8988T (cell line): ENCODE measurements around the gene NTRK2.
A peak's percentile ranks its signal among the peaks of the same experiment; 100 is the strongest.

Experiments
- DNase-seq: peaks from one replicate; pipeline ENCODE4 v3.0.0; 2011

Gene NTRK2

DNA sequence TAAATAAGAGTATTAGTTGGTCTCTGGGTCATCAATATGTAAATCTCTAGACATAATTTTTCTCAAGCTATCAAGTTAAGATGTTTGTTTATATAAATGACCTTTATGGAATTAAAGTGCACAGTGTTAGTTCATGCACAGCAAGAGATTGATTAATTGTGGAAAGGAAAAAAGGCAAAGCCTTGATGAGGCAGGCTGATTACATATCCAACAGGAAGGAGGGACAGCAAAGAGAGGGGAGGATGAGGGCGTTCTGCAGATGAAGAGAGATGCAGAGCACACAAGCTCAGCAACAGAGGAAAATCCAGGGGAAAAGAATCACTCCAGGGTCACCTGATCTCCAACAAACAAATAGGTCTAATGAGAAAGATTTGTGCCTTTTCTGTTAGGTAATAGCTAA, 16.5 kb downstream of the NTRK2 start:
- no peak for DNase-seq

DNA sequence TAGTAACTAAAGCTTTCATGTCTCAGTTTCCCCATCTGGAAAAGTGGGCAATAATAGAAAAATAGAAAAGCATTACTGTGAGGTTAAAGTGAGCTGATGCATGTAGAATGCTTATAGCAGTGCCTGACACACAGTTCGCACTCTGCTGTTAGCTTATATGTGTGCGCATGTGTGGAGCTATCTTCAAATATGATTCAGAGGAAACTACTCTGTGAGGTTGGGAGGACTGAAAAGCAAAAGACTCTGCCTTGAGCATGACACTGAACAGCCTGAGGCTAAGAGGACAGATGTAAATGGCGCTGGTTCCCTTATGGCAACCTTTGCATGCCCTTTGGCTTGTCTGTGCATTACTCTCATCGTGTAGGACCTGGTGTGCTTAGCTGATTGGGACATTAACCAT, 19.4 kb downstream of the NTRK2 start:
- DNase-seq = no peak

DNA sequence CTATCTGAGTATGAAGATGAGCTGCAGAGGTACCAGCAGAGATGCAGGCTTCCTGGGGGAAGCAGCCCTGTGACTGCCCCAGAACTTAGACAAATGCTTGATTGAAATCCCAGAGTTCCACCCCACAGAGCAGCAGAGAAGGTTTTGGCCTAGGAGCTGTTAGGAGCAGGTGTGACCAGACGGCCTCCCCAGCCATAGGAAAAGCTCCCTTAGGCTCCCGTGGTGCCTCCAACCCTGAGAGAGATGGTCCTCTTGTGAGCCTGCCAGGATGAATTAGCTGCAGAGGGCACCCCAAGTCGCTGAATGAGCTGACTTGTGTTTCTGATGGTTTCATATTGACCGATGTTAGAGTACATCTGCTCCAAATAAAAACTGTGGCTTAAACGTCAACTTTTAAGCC, 22.1 kb downstream of the NTRK2 start:
- no peak for DNase-seq

DNA sequence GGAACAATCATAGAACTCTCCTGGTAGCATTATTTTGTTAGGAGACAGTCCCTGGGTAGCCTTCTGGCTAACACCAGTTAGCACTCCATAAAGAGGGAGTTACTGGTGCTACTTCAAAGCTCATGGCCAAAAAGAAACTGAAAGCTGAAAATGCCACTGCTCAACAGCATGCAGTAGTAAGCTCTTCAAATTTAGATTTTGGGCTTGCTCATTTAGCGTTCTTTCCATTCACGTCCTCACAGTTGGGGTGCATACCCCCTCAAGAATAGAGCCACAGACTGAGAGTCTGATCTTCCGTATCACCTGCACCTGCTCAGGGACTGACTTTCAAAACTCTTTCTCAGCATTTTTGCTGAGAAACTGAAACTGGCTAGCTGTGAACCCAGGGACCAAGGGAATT, 24.7 kb downstream of the NTRK2 start:
- no peak for DNase-seq

DNA sequence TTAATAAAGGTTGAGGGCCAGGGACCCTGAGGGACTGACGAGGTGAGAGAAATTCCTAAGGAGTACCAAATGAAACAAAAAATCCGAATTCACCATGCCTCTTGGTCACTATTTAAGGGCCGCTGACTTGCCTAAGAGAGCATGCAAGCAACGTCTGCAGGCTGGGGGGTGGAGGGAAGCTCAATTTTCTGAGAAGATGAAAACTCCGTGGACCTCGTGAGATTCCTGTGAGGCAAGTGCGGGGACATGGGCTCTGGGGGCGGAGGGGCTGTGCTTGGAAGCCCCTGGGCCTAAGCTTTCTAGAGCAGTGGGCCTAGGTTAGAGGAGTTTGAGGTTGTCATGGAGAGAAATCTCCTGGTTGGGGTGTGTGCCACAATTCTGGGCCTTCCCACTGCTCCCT, 27.5 kb downstream of the NTRK2 start:
- no peak for DNase-seq

DNA sequence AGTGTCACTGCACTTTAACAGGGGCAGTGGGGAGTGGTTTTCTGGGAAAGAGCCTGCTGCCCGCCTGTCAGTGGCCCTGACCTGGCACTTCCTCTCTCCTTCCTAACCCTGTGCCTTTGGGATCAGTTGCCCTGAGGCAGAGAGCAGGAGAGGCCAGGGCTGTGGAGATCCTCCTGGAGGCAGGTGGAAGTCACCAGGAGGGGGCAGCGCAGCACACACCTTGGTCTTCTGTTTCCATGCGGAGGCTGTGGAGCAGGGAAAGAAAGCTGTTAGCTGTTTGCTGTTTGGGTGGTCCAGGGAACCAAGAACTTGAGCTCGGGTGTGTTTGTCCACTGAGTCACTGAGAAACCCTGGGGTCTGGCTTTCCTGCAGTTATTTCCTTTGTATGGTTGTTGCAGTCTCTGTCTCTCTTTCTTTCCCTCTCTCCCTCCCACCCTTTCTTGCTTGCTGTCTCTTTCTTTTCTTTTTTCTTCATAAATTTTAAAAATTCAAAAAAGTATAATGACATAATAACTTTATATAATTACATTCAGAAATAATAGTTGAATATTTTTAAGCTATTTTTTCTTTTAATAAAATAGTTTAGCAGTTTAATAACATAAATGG, 28.1 kb downstream of the NTRK2 start:
- DNase-seq = peak; percentile 17

DNA sequence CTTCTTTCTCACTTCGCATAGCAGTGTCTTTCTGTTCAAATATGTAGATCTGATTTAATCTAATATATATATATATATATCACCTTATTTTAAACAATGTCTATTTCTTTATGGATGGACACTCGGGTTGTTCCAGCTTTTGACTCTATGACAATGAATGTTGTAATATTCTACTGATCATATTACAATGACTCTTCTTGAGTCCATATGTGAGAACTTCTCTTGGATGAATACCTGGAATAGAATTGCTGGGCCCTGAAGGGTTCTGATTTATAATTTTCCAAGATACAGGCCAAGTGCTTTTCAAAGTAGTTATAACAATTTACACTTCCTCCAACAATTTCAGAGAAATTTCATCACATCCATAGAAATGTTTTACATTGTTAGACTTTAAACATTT, 28.8 kb downstream of the NTRK2 start:
- DNase-seq = no peak

DNA sequence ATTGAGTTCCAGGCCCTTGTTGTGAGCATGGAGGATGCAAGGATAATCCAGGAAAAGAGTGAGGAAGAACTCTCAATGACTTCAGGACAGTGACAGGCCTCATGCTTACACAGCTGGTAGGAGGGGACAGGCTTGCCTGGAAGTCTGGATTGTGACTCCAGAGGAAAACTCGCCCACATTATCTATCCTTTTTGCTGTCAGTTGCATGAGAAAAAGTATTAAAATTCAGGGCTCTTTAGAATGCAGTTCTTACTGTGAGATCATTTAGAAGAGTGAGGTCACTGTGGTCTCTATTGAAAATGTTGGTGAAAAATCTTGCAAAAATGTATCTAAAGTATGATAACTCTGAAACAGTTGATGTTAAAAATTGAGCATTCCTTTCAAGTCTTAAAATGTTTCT, 30.5 kb downstream of the NTRK2 start:
- no peak for DNase-seq

DNA sequence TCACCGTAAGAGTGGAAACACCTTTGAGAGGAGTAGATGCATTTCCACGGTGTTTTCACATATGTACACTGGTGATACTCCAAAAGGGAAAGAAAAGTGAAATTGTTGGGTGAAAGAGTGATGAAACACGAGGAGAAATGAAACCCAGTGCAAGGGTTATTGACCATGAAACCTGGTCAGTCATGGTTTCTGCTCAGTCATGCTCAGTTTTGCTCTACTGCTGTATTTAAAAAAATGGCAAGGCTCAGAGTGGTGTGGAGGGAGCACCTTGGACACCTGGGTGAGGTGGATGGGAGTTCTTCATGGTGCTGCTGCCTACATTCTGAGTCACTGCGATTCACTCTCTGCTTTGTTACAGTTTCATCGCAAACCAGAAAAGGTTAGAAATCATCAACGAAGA, 32.3 kb downstream of the NTRK2 start:
- DNase-seq = no peak

DNA sequence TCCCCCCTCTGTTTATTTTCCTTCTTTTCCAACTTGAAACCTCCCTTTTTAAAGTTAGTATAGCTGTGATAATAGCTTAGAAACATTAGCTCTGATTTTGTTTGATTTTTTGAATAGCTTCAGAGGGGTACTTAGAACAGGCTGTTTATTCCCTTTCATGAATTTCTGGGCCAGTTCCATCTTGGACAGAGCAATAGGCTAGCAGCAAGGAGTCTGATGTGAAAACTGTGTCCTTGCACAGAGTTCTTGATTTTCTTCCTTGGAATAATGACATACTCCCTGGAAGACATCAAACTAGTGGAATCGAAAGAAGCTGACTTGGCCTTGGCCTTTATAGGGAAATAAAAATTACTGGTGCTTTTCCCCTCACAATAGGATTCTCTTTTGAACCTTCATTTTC, 32.9 kb downstream of the NTRK2 start:
- no peak for DNase-seq

DNA sequence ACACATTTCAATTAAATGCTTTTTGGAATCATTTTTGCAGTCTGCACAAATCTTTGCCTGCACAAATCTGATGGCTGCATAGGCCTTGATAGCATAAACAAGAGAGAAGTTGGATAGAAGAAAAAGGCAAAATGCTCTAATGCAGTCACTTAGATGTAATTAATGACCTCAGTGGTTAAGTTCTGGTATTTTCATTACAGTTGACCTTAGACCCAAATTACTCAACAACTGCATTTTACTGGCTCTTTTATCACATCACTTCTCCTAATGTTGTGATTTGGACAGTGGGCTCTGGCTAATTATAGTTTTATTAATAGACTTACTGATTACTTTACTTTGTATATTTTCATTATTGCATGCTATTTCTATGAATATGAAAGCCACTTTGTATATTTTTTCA, 34.3 kb downstream of the NTRK2 start:
- no peak for DNase-seq

DNA sequence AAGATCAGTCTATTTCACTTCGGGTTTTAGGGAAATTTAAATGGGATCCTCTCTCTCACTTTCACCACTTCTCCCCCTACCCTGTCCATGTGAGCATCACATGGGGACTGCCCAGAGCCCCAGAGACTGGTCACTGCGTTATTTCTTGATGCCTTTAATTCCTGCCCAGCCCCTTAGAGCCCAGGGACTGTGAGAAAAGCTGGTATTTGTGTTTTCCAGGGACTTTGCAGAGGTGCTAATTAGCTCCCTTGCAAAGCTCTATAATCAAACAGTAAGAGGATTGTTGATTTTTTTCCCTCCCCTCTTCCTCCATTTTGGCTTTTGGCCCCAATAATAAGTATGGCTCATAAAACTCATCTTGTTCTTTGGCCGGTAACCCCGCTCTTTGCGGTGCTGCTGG, 35.6 kb downstream of the NTRK2 start:
- no peak for DNase-seq

DNA sequence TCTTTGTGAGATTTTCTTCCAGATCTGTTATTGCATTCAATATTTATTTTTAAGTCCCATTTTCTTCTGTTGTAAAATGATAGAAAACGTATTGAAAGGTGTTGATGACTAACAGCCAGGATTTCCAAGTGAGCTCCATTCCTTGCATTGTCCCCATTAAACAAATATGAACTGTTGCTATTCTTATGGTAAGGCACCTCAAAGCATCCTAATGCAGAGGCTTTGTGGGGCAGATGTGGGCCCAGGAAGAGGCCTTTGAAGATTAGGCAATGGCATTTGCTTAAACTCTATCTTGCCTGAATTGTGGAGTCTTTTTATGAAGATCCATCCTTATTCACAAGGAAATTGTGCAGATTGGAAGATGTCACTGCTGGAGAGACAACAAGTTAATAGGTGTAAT, 38.9 kb downstream of the NTRK2 start:
- DNase-seq = no peak

DNA sequence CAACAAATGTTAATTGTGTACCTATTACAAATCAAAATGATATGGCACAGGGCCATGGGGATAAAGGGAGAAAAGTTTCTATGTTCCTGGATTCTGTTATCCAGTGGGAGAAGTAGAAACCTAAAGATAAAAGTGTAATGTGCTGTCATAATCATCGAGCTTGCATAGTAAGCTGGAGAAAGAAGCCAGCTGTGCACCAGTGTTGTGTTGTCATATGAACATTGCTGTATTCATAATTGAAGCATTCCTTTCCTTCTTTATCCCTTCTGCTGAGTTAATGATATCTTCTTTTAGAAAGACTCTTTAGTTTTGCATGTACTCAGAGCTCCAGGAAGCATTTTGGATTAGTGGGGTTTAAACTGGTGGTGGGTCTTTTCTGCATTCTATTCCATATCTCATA, 39.5 kb downstream of the NTRK2 start:
- DNase-seq = no peak

DNA sequence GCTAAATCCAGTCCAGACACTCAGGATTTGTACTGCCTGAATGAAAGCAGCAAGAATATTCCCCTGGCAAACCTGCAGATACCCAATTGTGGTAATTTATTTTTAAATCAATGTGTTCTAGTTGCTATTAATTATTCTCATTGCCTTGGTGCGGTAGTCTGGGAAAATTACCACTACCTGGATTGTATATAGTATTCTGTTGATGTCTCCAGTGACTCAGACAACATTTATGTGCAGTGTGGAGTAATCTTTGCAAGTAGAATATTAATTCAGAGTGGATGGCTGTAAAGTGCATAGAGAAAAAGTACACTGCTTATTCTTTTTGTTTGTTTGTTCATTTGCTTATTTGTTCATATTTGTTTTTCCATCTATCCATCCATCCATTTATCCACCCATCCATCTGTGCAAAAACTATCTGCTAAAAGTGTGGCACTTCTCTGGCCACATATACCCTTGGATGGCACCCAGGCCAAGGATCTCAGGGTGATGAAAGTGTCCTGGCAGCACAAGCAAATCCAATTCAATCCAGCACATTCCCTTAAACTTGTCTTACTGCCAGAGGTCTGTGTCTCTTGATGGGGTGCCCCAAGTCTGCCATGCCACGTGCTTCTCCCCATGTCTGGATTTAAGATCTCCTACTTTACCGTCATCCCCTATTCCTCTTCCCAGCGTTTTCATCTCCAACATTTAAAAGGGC, 41.3 kb downstream of the NTRK2 start:
- no peak for DNase-seq

DNA sequence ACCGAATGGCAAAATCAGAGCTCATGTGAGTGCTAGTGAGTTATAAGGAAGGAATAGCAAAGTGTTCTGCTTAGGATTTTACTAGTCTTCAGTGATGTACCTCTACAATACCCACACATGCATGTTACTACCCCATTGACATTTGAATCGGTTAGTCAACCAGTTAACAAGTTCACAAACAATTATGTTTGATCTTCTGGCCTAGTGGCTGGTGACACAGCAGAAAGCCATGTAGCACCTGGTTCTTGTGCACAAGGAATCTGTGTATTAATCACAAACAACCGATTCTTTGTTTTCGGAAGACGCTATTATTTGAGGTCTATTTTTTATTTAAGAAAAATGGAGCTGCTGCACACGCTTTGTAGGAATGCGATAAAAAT, 41.9 kb downstream of the NTRK2 start:
- no peak for DNase-seq

DNA sequence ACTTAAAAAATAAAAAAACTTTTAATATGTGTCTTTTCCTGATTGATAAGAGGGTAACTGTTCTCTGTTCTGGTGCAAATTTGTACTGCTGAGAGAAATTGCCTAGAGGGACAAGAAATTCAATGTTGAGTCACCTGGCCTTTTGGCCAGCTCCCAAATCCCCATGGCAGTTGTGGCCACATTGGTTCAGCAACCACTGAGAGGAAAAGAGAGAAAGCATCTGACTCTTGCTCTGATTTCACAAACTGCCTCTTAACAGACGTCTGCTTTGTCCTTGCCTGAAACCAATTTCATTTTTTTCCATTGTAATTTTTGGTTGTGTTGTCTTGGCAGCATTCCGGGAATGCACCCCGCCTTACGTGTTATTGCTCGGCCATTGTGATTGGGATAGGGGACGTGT, 42.4 kb downstream of the NTRK2 start:
- DNase-seq = no peak

DNA sequence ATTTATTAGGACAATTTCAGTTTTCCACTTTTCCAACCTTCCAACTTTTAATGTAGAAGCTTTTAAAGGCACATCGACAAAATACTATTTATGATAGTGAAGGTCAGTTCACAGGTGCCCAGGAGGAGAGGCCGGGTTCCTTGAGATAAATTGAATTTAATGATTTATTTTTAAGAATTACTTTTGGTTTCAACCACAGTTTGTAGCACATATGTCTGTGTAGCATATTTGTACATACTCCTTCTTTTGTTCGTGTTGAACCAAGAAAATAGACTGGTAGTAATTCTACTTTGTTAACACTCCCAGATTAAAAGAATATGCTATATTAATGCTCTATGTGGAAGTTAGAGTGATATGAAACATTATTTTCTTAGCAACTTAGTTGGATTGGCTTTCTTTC, 46.7 kb downstream of the NTRK2 start:
- no peak for DNase-seq

DNA sequence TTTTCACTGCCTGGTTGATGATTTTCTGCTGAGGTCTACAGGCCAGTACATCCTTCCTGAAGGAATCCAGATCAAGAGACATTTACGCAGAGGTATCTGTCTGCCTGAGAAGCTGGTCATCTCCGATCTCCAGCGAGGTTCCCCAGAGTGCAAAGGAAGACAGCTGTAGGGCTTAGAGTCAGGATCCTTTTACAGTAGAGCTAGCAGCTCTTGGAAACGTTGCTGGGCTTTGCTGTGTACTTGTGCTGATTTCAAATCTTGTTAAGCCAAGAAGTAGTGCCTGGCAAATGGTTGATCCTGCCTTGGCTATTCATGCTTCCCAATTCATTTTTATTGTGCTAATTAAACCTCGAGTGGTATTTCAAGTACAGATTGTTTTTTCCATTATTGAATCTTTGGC, 48.9 kb downstream of the NTRK2 start:
- no peak for DNase-seq

DNA sequence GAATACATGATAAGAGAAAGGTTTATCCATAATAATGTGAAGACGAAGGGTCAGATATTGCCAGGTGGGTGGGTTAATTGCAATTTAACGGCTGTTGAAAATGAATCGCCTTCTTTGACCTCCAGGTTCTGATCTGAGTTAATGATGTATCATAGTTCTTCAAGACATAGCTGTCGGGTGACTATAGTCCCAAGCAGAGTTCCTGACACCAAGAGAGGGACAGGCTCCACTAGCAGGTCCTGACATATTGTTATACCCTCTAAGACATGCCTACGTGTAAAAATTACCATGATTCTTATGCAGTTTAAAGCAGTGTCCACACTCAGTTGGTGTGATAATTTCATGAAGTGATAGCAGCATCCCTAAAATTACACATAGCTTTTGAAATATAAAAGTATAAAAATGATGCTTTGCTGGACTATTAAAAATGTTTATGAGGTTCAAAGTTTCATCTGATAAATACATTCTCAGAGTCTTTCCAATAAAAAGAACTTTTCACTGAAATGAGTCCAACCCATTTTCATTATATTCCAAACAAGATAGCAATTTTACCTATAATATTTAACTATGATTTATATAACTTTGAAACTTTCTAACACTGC, 53.0 kb downstream of the NTRK2 start:
- DNase-seq = no peak

DNA sequence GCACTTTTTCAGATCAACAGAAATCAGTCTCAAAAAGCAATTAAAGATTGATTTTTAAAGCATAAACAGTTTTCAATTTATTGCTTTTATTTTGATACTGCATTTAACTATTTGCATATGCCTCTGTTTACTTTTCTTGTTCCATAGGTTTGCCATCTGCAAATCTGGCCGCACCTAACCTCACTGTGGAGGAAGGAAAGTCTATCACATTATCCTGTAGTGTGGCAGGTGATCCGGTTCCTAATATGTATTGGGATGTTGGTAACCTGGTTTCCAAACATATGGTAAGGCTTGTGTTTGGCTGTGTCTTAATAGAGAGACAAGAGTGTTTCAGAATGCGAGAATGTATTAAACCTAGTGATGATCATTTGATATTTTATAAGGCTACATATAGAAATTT, 53.9 kb downstream of the NTRK2 start:
- no peak for DNase-seq

DNA sequence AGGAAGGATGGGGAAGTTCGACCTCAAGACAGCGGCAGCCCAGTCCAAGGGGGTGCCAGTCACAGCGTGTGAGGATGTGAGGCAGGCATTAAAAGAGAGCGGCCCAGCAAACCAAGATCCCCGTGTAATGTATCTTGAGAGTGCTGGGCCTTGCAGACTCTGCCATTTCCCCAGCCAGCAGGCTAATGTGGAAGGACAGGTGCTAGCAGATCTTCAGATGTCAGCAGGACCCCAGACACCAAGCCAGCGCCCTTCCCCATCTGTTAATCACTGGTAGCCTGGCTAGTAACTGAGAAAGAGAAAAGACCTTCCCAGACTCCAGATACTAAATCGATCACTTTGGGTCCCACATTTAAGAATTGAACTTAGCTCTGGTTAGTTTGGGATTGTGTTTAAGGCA, 62.2 kb downstream of the NTRK2 start:
- no peak for DNase-seq

DNA sequence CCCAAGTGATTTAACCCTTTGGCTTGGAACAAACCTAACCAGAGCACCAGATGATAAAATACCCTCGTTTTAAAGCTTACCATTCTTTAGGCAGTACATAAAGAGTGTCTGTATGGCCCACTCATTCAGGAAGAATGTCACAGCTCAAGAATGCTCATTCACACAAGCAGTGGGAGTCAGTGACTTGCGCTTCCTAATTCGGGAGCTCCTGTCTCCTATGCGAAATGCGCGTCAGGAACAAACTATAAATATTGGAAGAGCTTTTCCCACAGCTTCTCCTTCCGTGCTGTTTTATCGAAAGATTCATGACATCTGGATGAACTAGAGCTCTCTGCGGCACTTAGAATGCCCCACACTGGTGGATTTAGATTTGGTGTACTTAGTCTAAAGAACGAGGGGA, 66.6 kb downstream of the NTRK2 start:
- no peak for DNase-seq

DNA sequence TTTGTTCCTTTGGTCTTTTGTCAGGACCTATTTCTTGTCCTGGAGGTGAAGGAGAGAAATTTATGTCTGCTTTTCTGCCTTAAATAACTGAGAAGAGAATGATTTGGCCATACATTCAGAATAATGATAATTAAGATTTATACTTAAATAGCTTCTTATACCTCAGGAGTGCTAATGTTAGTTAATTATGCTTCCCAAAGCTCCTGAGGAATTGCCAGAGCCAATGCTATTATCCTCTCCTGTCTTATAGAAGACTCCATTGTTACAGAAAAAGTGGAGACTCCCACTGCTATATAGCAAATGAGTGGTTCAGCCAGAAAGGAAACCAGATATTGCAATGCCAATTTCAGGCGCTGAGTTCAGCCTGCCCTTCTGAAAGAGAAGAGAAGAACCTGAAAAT, 67.0 kb downstream of the NTRK2 start:
- DNase-seq = no peak

DNA sequence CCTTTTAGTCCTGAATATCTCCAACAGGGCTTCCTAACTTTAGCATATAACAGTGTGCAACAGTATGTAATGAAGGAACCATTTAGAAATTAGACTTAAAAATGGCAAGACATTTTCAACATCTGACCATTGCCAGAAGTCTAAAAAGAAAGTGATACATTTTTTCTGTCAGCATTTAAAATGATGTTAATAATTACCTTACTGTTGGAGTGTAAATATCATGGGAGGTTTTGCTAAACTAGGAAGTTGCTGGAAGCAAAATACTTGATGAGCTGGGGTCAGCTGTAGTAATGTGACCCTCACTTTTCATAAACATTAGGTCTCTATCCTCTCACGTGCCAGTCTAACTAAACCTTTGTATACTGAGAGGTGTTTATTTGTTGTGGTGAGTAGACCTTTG, 68.8 kb downstream of the NTRK2 start:
- no peak for DNase-seq
